Cardiac muscle cell (in vitro differentiated cells and primary cell): Measurements from ENCODE around the gene FXN. TPM values are rescaled to one million over a fixed set of nuclear protein-coding genes. Genes with fewer than 3 reads are reported as not detected.
A peak's percentile ranks its signal among the peaks of the same experiment; 100 is the strongest.
"Not testable (repeated sequence)": the region's sequence is repeated elsewhere in the genome, so short reads cannot be mapped to it uniquely, and the experiment has no call there.

Experiments used
- DNase-seq, 2 donors: peaks; one replicate each; pipeline versions ENCODE4 v3.0.0 to v3.0.0-alpha.2; 2010 to 2017; ENCODE audit warnings: low read depth in 1 of 2, low spot score in 1 of 2
- H3K27ac ChIP-seq: fragments of 200-600 bp; sonication (generic); 2 replicates; pipeline ENCODE4 v1.5.1; 2016
- H3K27me3 ChIP-seq: fragments of 200-600 bp; sonication (generic); 2 replicates; pipeline ENCODE4 v1.6.0; 2016; ENCODE audit warnings: control low read depth
- H3K36me3 ChIP-seq: fragments of 200-600 bp; sonication (generic); 2 replicates; pipeline ENCODE4 v1.5.1; 2016; ENCODE audit warnings: control low read depth
- H3K4me1 ChIP-seq: fragments of 200-600 bp; sonication (generic); 2 replicates; pipeline ENCODE4 v1.8.1; 2017; ENCODE audit warnings: low read depth, mild to moderate bottlenecking, mixed run types
- H3K4me3 ChIP-seq: fragments of 200-600 bp; sonication (generic); 2 replicates; pipeline ENCODE4 v1.5.1; 2016; ENCODE audit warnings: mild to moderate bottlenecking
- H3K9me3 ChIP-seq: fragments of 200-600 bp; sonication (generic); 2 replicates; pipeline ENCODE4 v1.5.1; 2017; ENCODE audit warnings: low read depth, mild to moderate bottlenecking, control low read depth
- CTCF ChIP-seq: IDR thresholded peaks from 2 replicates; pipeline ENCODE4 v1.5.1; 2012; ENCODE audit warnings: low read depth, mild to moderate bottlenecking, low read length
- polyA plus RNA-seq: library from polyadenylated mRNA; unstranded; fragments of >200 nt; fragmentation: Nextera tagmentation; extraction: Ambion mirVana; gene quantifications from 2 replicates; pipeline ENCODE4 v1.2.1, GENCODE V29; 2016
- total RNA-seq: library from RNA; depleted of rRNA; stranded (reverse); fragments of >200 nt; gene quantifications from 2 replicates; pipeline ENCODE4 v1.2.3, GENCODE V29; 2016

FXN gene
- total and polyA plus RNA-seq, 2 experiments from 2014 or later = 20.6 to 45.0 TPM

DNA sequence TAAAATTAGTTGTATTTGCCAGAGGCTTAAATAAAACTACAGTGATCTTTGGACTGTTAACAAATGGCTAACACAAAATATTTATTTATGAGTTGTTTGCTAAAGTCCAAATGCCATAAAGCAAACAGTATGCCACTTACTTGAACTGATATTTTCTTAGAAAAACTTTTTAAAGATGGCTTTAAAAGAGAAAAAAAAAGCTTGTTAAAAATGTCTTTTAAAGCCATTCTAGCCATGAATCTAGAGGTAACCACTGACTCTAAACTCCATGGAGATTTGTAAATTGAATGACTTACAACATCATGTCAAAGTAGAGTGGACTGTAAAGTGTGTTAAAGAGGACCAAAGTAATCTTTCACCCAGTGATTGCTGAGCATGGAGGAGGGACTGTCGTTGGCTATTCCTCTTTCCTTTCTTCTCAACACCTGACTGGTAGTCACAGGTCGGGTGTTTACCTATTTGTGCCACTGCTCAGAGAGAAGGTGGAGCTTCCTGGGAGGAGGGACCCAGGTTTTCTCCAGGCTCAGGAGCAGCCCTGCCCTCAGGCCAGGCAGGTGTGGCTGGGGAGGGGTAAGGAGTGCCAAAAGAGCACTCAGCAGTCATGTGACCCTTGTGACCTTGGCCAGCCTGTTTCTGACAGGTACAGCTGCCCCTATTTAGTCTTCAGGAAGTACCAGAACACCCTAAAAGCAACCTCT, 69.4 kb downstream of the FXN start:
- Histone ChIP-seq H3K27ac (no peak overlapping the region), H3K9me3 (no peaks in the 10 kb centered on the region), H3K4me1 (peaks cover 3% of the 10 kb centered on the region), H3K4me3 (no peak overlapping the region), H3K27me3 (no peaks in the 10 kb centered on the region), H3K36me3 (no peaks in the 10 kb centered on the region)
- DNase-seq = no peak
- no peak for TF ChIP-seq CTCF

- no peak overlapping the region for H3K27ac ChIP-seq
- no peak for TF ChIP-seq CTCF
- no peak overlapping the region for H3K4me3 ChIP-seq
- no peaks in the 10 kb centered on the region for H3K36me3 ChIP-seq
- H3K27me3 ChIP-seq = no peaks in the 10 kb centered on the region
- DNase-seq = peak in 1 of 2 donors; percentile 53
- H3K4me1 ChIP-seq = peaks cover 3% of the 10 kb centered on the region
- no peaks in the 10 kb centered on the region for H3K9me3 ChIP-seq
These were observed 72.2 kb downstream of the FXN start for GRCh38 chr9:69107771-69108170.

DNA sequence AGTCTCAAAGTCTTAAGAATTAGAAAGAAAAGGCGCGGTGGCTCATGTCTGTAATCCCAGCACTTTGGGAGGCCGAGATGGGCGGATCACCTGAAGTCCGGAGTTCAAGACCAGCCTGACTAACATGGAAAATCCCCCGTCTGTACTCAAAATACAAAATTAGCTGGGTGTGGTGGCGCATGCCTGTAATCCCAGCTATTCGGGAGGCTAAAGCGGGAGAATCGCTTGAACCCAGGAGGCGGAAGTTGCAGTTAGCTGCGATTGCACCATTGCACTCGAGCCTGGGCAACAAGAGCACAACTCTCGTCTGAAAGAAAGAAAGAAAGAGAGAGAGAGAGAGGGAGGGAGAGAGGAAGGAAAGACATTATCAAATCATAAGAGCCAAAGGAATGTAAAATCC, 73.2 kb downstream of the FXN start:
- H3K36me3 ChIP-seq, H3K27ac ChIP-seq, H3K4me3 ChIP-seq, DNase-seq, H3K9me3 ChIP-seq, H3K4me1 ChIP-seq, H3K27me3 ChIP-seq: not testable (repeated sequence)

- DNase-seq = no peak
- H3K4me3 ChIP-seq = no peak overlapping the region
- TF ChIP-seq CTCF = no peak
- H3K27me3 ChIP-seq = no peaks in the 10 kb centered on the region
- no peaks in the 10 kb centered on the region for H3K9me3 ChIP-seq
- H3K36me3 ChIP-seq = no peaks in the 10 kb centered on the region
- H3K4me1 ChIP-seq = peaks cover 3% of the 10 kb centered on the region
- no peak overlapping the region for H3K27ac ChIP-seq
These were observed 73.6 kb downstream of the FXN start for GRCh38 chr9:69109152-69109551.

- not testable (repeated sequence) for H3K4me1 ChIP-seq, DNase-seq, H3K36me3 ChIP-seq, H3K27ac ChIP-seq, H3K27me3 ChIP-seq, H3K9me3 ChIP-seq, H3K4me3 ChIP-seq
These were observed 77.1 kb downstream of the FXN start for GRCh38 chr9:69112646-69113045.

- peak in 1 of 2 donors; percentile 30 for DNase-seq
- no peak for TF ChIP-seq CTCF
- H3K27me3 ChIP-seq = peaks cover 12% of the 10 kb centered on the region
- H3K9me3 ChIP-seq = no peaks in the 10 kb centered on the region
- no peak overlapping the region for H3K27ac ChIP-seq
- H3K4me3 ChIP-seq = no peak overlapping the region
- peaks cover 2% of the 10 kb centered on the region for H3K4me1 ChIP-seq
- H3K36me3 ChIP-seq = no peaks in the 10 kb centered on the region
These were observed 80.1 kb downstream of the FXN start for GRCh38 chr9:69115621-69116020.
